GM06990 (cell line): ENCODE data around the gene CNBD2.

Experiments used
- DNase-seq: peaks from one replicate; pipeline ENCODE4 v3.0.0-alpha.2; 2011; ENCODE audit not compliant: insufficient read length; ENCODE audit errors: extremely low read depth
- H3K27me3 ChIP-seq: replicated peaks from 2 replicates; pipeline ENCODE4 v1.6.0; 2011; ENCODE audit warnings: low read length; ENCODE audit not compliant: control insufficient read depth, insufficient read depth
- H3K36me3 ChIP-seq: 2 replicates; pipeline ENCODE4 v1.5.1; 2011; ENCODE audit warnings: low read length; ENCODE audit not compliant: control insufficient read depth, insufficient read depth
- H3K4me3 ChIP-seq: replicated peaks from 2 replicates; pipeline ENCODE4 v1.5.1; 2011; ENCODE audit warnings: low read depth, mild to moderate bottlenecking, control low read depth, low read length
- TF ChIP-seq, protein P1 (sequence below): IDR thresholded peaks from 2 replicates; pipeline ENCODE4 v1.5.1; 2011; ENCODE audit warnings: low read length, control low read depth, mild to moderate bottlenecking, inconsistent platforms; ENCODE audit not compliant: insufficient read depth, poor library complexity, severe bottlenecking

The CNBD2 gene

DNA sequence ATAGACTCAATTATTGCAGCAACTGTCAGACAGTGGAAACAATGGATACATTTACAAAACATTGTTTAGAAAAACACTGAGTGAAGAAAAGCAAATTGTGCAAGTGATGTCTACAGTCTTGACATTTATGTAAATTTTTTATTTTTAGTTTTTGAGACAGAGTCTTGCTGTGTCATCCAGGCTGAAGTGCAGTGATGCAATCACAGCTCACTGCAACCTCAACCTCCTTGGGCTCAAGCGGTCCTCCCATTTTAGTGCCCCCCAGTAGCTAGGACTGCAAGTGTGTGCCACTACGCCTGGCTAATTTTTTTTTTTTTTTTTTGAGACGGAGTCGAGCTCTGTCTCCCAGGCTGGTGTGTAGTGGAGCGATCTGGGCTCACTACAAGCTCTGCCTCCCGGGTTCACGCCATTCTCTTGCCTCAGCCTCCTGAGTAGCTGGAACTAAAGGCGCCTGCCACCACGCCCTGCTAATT, 9.7 kb downstream of the CNBD2 start:
- no peaks in the 10 kb centered on the region for H3K36me3 ChIP-seq
- no peak overlapping the region for H3K4me3 ChIP-seq
- no peaks in the 10 kb centered on the region for H3K27me3 ChIP-seq
- TF ChIP-seq, protein P1, sequence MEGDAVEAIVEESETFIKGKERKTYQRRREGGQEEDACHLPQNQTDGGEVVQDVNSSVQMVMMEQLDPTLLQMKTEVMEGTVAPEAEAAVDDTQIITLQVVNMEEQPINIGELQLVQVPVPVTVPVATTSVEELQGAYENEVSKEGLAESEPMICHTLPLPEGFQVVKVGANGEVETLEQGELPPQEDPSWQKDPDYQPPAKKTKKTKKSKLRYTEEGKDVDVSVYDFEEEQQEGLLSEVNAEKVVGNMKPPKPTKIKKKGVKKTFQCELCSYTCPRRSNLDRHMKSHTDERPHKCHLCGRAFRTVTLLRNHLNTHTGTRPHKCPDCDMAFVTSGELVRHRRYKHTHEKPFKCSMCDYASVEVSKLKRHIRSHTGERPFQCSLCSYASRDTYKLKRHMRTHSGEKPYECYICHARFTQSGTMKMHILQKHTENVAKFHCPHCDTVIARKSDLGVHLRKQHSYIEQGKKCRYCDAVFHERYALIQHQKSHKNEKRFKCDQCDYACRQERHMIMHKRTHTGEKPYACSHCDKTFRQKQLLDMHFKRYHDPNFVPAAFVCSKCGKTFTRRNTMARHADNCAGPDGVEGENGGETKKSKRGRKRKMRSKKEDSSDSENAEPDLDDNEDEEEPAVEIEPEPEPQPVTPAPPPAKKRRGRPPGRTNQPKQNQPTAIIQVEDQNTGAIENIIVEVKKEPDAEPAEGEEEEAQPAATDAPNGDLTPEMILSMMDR, result no peak
- DNase-seq, result no peak

DNA sequence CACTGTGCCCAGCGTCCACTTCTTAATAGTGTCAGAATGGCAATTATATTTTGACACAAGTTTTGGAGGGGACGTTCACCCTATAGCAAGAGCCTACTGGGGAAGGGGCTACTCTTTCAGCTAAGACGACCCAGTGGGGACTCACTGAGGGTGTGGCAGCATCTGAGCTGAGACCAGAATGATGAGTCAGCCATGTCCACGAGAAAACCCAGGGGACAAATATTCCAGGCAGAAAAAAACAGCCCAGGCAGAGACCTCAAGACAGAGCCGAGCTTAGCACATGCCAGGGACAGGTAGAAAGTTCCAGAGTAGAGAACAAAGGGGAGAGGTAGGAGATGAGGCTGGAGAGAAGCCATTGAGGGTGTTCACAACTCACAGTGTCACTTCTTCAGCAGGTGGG, 11.2 kb downstream of the CNBD2 start:
- TF ChIP-seq, protein P1, result no peak

DNA sequence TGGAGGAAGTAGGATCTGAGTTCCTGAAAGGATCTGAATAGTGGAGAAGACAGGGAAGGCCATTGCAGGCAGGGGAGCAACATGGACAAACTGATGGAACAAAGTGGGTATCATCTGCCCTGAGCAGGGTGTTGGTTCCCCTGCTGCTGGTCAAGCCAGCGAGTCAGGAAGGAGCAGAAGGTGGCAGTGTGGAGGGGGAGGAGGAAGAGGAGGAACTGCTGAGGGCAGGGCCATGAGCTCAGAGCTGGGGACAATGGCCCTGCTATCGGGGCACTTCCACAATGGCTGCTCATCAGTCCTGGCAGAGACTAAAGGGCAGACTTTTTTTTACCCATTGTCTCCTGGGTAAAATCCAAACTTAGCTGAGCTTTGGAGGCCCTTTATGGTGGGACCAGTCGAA, 13.6 kb downstream of the CNBD2 start:
- Histone ChIP-seq H3K36me3 (no peaks in the 10 kb centered on the region), H3K27me3 (no peaks in the 10 kb centered on the region), H3K4me3 (no peak overlapping the region)
- DNase-seq, result no peak
- TF ChIP-seq, protein P1, result no peak

More for the DNA sequence above, 11.2 kb downstream of the CNBD2 start:
- Histone ChIP-seq H3K4me3 (no peak overlapping the region), H3K27me3 (no peaks in the 10 kb centered on the region), H3K36me3 (no peaks in the 10 kb centered on the region)
- DNase-seq, result no peak

DNA sequence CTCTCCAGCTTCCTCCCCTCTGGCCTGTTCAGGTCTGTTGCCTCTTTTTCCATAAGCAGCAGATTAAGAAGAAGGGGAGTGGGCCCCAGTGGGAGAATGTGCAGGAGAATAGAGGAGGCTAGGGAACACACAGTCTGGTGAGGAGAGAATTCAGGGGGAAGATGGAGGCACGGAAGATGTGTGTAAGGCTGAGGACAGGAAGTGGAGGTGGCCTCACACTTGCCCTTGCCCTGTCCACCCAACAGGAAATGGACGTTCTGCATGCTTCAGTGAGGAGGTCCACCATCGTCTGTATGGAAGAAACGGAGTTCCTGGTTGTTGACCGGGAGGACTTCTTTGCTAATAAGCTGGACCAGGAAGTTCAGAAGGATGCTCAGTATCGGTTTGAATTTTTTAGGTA, 16.0 kb downstream of the CNBD2 start:
- H3K36me3 ChIP-seq, result no peaks in the 10 kb centered on the region
- H3K4me3 ChIP-seq, result no peak overlapping the region
- TF ChIP-seq, protein P1, result no peak
- DNase-seq, result no peak
- no peaks in the 10 kb centered on the region for H3K27me3 ChIP-seq

DNA sequence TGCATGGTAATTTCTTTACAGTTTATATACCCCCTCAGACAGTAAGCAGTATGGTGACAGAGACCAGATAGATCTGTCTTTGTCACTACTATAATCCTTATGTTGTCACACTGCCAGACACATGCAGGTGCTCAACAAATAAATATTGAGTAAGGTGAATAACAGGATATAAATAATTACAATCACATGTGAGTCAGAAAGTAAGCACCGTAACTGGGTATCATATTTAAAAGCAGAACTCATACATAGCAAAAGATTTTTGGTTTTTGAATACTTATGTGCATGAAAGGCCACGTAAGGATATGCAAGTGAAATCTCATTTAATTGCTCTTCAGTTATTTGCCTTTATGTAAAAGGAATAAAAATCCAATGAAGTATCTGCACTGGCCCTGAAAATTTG, 17.4 kb downstream of the CNBD2 start:
- Histone ChIP-seq H3K36me3 (no peaks in the 10 kb centered on the region), H3K4me3 (no peak overlapping the region), H3K27me3 (no peaks in the 10 kb centered on the region)
- TF ChIP-seq, protein P1, result no peak
- DNase-seq, result no peak

DNA sequence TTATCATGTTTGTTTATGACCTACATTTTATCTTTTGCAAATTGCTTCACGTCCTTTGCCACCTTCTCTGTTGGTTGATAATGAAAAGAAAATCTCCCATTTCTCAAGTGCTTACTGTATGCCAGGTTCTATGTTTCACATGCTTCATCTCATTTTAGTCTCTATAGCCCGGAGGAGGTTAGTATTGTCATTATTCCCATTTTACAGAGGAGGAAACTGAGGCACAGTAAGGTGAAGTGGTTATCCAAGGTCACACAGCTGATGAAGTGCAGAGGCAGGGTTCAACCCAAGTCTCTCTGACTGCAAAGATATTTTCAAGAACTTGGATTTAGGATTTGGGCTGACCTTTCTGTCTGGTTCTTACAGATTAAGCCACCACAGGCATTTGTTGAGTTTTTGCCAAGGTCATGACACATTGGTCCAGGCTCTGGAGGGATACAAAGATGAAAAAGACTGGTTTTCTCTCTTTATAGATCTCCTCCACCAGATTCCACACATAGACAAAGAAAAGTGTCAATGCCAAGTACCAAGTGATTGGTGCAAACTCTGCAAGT, 20.6 kb downstream of the CNBD2 start:
- DNase-seq, result no peak
- Histone ChIP-seq H3K36me3 (no peaks in the 10 kb centered on the region), H3K27me3 (no peaks in the 10 kb centered on the region), H3K4me3 (no peak overlapping the region)
- TF ChIP-seq, protein P1, result no peak
